Smooth muscle cell of bladder (primary cell): ENCODE data around the gene STARD3. TPM values are rescaled to one million over a fixed set of nuclear protein-coding genes. Genes with fewer than 3 reads are reported as not detected.

Experiments
- total RNA-seq: library from RNA; depleted of rRNA; stranded (reverse); fragments of >200 nt; gene quantifications from 2 replicates; pipeline ENCODE4 v1.2.3, GENCODE V29; 2014

STARD3 gene
- total RNA-seq: 19.8 and 30.2 TPM in 2 replicates

GRCh38 chr17:39636927-39637736, at the start of gene STARD3:
Gene STARD3, plus strand, starts transcription at chr17:39637144. Its CDS starts 16,388 bp downstream, at chr17:39653532.

GRCh38 chr17:39607851-39608130, 29.2 kb upstream of the STARD3 start, which contains the start of gene NEUROD2:
Gene NEUROD2, minus strand, starts transcription at chr17:39607920. Its CDS starts 1,321 bp downstream, at chr17:39606599.

GRCh38 chr17:39626171-39627046, 10.5 kb upstream of the STARD3 start, which contains the start of gene PPP1R1B:
Gene PPP1R1B, plus strand, starts transcription at chr17:39626952. Its CDS starts 441 bp downstream, at chr17:39627393.

GRCh38 chr17:39664581-39665561, 27.9 kb downstream of the STARD3 start, which contains the start of gene TCAP:
Gene TCAP, plus strand, starts transcription at chr17:39665349. Its CDS starts 11 bp downstream, at chr17:39665360.

GRCh38 chr17:39667945-39668924, 31.3 kb downstream of the STARD3 start, which contains the start of gene PNMT:
Gene PNMT, plus strand, starts transcription at chr17:39668453. Its CDS starts 23 bp downstream, at chr17:39668476.

GRCh38 chr17:39687546-39688474, 50.9 kb downstream of the STARD3 start, which contains the start of gene PGAP3:
Gene PGAP3, minus strand, starts transcription at chr17:39688057. Its CDS starts 43 bp downstream, at chr17:39688014.

GRCh38 chr17:39699818-39700147, 62.8 kb downstream of the STARD3 start, which contains the start of gene ERBB2:
Gene ERBB2, plus strand, starts transcription at chr17:39700064. Its CDS starts 175 bp downstream, at chr17:39700239.

Other genes starting within 250 kb of the STARD3 start
- gene FBXL20, start 235.5 kb upstream of the STARD3 start, total RNA-seq: 10.7 and 12.6 TPM in 2 replicates
- gene MED1, start 185.9 kb upstream of the STARD3 start, total RNA-seq: 14.6 and 15.0 TPM in 2 replicates
- 16.8 and 18.9 TPM in 2 replicates for gene CDK12, start 175.7 kb upstream of the STARD3 start, total RNA-seq
- not detected in 2 replicates for gene NEUROD2, start 29.2 kb upstream of the STARD3 start, total RNA-seq
- not detected in 2 replicates for gene PPP1R1B, start 10.2 kb upstream of the STARD3 start, total RNA-seq
- 0.14 and 0.37 TPM in 2 replicates for gene TCAP, start 28.2 kb downstream of the STARD3 start, total RNA-seq
- not detected in 2 replicates for gene PNMT, start 31.3 kb downstream of the STARD3 start, total RNA-seq
- 10.8 and 15.0 TPM in 2 replicates for gene PGAP3, start 50.9 kb downstream of the STARD3 start, total RNA-seq
- 27.7 and 34.1 TPM in 2 replicates for gene ERBB2, start 62.9 kb downstream of the STARD3 start, total RNA-seq
- gene MIEN1, start 93.4 kb downstream of the STARD3 start, total RNA-seq: 13.7 and 16.4 TPM in 2 replicates
- not detected in 2 replicates for gene GRB7, start 100.8 kb downstream of the STARD3 start, total RNA-seq
- gene IKZF3, start 227.2 kb downstream of the STARD3 start, total RNA-seq: under 0.01 TPM in 1 of 2 replicates, not detected in the other
- gene ZPBP2, start 231.1 kb downstream of the STARD3 start, total RNA-seq: not detected in 2 replicates